Activated naive CD8-positive, alpha-beta T cell treated with anti-CD3 and anti-CD28 coated beads for 36 hours (primary cell): ENCODE measurements around the gene SMIM17. TPM values are rescaled to one million over a fixed set of nuclear protein-coding genes. Genes with fewer than 3 reads are reported as not detected.

Source experiments
- DNase-seq: peaks from one replicate; pipeline ENCODE4 v3.0.0; 2021
- H3K27ac Mint-ChIP-seq: one replicate; pipeline ENCODE4 v1.8.0; 2022; ENCODE audit warnings: mild to moderate bottlenecking, moderate library complexity, mixed read lengths
- H3K27me3 Mint-ChIP-seq: one replicate; pipeline ENCODE4 v1.8.0; 2022; ENCODE audit warnings: mild to moderate bottlenecking, mixed read lengths
- H3K36me3 Mint-ChIP-seq: one replicate; pipeline ENCODE4 v1.8.0; 2021; ENCODE audit warnings: mild to moderate bottlenecking, mixed read lengths
- H3K4me1 Mint-ChIP-seq: one replicate; pipeline ENCODE4 v1.8.0; 2021; ENCODE audit warnings: mixed read lengths
- H3K4me3 Mint-ChIP-seq: one replicate; pipeline ENCODE4 v1.8.0; 2022; ENCODE audit warnings: mild to moderate bottlenecking, moderate library complexity, mixed read lengths
- H3K9me3 Mint-ChIP-seq: one replicate; pipeline ENCODE4 v1.8.0; 2022; ENCODE audit warnings: mixed read lengths
- total RNA-seq, 2 experiments: library from RNA; stranded (reverse); gene quantifications; one replicate each; pipeline ENCODE4 v1.2.3, GENCODE V29; 2021

Gene SMIM17
- not detected for total RNA-seq

DNA sequence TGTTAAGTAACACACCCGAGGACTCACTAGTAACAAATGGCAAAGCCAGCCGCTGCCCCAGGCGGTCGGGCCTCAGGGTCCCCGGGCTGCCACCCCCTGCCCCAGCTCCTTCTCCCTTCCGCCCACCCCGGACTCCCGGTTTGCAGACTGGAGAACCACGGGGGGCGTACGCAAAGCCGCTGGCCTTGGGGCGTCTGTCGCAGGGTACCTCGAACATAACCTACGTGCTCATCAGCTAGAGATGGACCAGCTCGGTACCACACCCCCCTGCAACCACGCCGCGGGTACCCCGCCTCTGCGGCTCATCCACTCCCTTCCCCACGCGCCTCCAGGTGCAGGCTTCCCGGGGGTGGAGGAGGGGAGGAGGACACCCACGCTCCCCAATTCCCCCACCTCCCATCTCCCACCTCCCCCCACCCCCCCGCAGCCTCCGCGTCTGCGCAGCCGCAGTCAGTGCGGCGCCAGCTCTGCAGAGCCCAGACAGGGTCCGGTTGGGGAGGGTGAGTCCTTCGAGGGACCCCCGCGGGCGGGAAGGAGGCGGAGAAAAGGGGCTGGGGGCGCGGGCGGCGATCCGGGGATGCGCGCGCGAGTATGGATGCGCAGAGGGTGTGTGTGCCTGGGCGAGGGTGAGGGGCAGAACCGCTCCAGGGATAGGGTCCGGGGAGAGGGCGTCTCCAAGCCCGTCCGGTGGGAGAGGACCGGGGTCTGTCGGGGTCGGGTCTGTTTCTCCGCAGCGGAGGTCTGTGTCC, at the start of gene SMIM17:
SMIM17 (plus strand) TSS at position 449 of the 749 bp plus-strand sequence. CDS start 2,509 bp downstream, outside the sequence.
- no peak within 1 kb of the TSS for H3K27ac Mint-ChIP-seq
- peaks cover 19% of the 10 kb centered on the region for H3K27me3 Mint-ChIP-seq
- no peaks in the 10 kb centered on the region for H3K4me1 Mint-ChIP-seq
- peaks cover 20% of the 10 kb centered on the region for H3K36me3 Mint-ChIP-seq
- peaks cover 42% of the 10 kb centered on the region for H3K9me3 Mint-ChIP-seq
- H3K4me3 Mint-ChIP-seq, result no peak within 1 kb of the TSS
- no peak for DNase-seq

- peaks cover 41% of the 10 kb centered on the region for H3K36me3 Mint-ChIP-seq
- DNase-seq, result no peak
- peaks cover 15% of the 10 kb centered on the region for H3K4me1 Mint-ChIP-seq
- H3K27ac Mint-ChIP-seq, result peak overlapping the region; percentile 75
- H3K4me3 Mint-ChIP-seq, result peak overlapping the region; percentile 94
- H3K9me3 Mint-ChIP-seq, result peaks cover 34% of the 10 kb centered on the region
- H3K27me3 Mint-ChIP-seq, result no peaks in the 10 kb centered on the region
Measured at GRCh38 chr19:56594446-56594782, 48.5 kb upstream of the SMIM17 start.

DNA sequence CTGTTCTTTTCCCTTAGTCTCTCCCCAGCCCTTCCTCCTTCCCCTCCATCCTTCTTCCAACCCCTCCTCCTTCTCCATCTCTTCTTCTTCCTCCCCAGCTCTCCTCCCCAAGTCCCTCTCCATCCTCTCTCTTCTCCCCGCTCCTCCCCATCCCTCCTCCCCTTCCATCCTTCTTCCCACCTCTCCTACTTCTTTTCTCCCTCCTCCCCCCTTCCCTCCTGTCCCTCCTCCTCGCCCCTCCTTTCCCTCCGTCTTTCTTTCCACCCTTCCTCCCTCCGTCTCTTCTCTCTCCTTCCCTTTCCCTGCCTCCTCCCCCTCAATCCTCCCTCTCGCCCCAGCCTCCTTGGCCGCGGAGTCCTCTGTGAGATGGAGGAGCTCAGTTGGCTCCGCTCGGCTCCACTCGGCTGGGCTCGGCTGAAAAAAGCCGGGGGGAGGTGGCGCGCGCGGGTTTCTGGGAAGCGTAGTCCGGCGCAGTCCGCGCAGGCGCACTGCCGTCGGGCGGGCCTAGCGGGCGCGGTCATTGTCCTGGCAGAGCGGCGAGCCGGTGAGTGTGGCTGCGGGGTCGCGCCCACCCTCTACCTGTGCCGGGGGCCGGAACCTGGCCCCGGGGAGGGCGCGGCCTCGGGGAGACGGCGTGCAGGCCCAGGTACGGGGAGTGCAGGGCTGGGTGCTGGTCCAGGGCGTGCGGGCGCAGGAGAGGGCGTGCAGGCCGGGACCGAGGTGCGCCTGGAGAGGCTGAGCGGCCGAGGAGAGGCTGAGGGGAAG, 48.0 kb upstream of the SMIM17 start, which contains the start of gene ZNF71:
ZNF71 (plus strand) TSS at position 520 of the 765 bp plus-strand sequence. CDS start 6,257 bp downstream, outside the sequence.
- peak within 1 kb of the TSS; percentile 83 for H3K27ac Mint-ChIP-seq
- H3K9me3 Mint-ChIP-seq, result peaks cover 35% of the 10 kb centered on the region

DNA sequence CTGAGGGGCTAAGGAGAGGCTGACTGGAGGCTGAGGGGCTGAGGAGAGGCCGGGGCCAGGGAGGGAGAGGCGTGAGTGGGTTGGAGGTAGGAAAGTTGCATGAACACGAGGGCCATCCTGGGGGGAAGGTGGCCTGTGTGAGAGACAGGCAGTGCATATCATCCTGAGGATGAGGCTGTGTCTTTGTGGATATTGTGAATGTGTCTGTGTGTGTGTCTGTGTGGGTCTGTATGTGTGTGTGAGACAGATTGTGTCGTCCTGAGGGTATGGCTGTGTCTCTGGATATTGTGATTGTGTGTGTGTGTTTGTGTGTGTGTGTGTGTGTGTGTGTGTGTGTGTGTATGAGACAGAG, 47.4 kb upstream of the SMIM17 start:
- DNase-seq, result no peak
- Mint-ChIP-seq H3K36me3 (peaks cover 46% of the 10 kb centered on the region), H3K9me3 (peaks cover 32% of the 10 kb centered on the region), H3K4me3 (peak overlapping the region; percentile 94), H3K27me3 (no peaks in the 10 kb centered on the region), H3K27ac (peak overlapping the region; percentile 83), H3K4me1 (peaks cover 15% of the 10 kb centered on the region)

More for the DNA sequence above, 48.0 kb upstream of the SMIM17 start, which contains the start of gene ZNF71:
- Mint-ChIP-seq H3K4me1 (peaks cover 15% of the 10 kb centered on the region), H3K36me3 (peaks cover 45% of the 10 kb centered on the region), H3K4me3 (peak within 1 kb of the TSS; percentile 94), H3K27me3 (no peaks in the 10 kb centered on the region)
- peak; percentile 91 for DNase-seq

GRCh38 chr19:56596676-56597075, 46.3 kb upstream of the SMIM17 start:
- no peak for DNase-seq
- Mint-ChIP-seq H3K4me1 (peaks cover 15% of the 10 kb centered on the region), H3K36me3 (peaks cover 54% of the 10 kb centered on the region), H3K9me3 (peaks cover 37% of the 10 kb centered on the region), H3K27me3 (no peaks in the 10 kb centered on the region), H3K27ac (no peak overlapping the region), H3K4me3 (no peak overlapping the region)

GRCh38 chr19:56597696-56598095, 45.3 kb upstream of the SMIM17 start:
- H3K36me3 Mint-ChIP-seq, result peaks cover 63% of the 10 kb centered on the region

GRCh38 chr19:56601375-56601774, 41.6 kb upstream of the SMIM17 start:
- no peaks in the 10 kb centered on the region for H3K27me3 Mint-ChIP-seq
- H3K36me3 Mint-ChIP-seq, result peaks cover 84% of the 10 kb centered on the region
- no peaks in the 10 kb centered on the region for H3K4me1 Mint-ChIP-seq
- H3K9me3 Mint-ChIP-seq, result peaks cover 45% of the 10 kb centered on the region
- H3K27ac Mint-ChIP-seq, result no peak overlapping the region
- no peak overlapping the region for H3K4me3 Mint-ChIP-seq
- no peak for DNase-seq

More at GRCh38 chr19:56597696-56598095, 45.3 kb upstream of the SMIM17 start:
- Mint-ChIP-seq H3K27me3 (no peaks in the 10 kb centered on the region), H3K4me3 (no peak overlapping the region), H3K4me1 (peaks cover 15% of the 10 kb centered on the region), H3K9me3 (peaks cover 40% of the 10 kb centered on the region), H3K27ac (no peak overlapping the region)
- no peak for DNase-seq

DNA sequence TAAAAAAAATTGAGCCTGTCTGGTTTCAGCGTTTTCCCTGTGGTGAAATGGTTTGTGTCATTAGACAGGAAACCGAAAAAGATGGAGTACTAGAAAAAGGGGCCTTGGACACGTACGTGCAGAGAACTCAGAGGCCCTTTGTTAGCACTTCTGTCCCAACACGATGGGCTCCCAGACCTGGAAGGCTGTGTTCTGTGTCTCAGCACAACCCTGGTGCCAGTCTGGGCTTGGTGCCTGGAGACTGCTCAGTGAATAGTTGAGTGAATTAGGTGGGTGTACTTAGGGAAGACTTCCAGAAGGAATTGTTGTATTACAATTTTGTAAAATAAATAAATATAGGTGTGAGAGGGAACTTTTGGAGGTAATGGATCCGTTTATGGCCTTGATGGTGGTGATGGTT, 39.1 kb upstream of the SMIM17 start:
- peaks cover 60% of the 10 kb centered on the region for H3K9me3 Mint-ChIP-seq

DNA sequence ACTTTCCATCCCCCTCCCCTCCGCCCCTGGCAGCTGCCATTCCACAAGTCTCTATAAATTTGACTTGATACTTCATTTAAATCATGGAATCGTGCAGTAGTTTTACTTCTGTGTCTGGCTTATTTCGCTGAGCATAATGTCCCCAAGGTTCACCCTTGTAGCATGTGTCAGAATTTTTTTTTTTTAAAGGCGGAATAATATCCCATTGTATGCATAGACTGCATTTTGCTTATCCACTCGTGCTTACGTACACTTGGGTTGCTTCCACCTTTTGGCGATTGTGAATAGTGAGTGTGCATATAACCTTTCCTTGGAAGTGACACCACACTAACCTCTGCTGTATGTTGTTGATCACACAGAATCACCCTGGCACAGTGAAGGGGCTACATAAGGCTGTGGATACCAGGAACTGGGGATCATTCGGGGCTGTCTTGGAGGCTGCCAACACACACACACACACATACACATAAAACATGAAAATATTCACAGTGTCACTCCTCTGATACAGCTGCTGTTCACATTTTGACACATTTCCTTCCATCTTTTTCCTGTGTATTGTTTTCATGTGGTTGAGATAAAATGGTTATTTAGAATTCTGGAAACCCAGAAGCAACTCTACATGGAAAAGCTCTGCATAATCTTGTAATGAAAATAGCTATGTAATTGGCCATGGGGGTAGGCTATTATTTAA, 34.5 kb upstream of the SMIM17 start:
- Mint-ChIP-seq H3K27ac (no peak overlapping the region), H3K4me3 (no peak overlapping the region), H3K9me3 (peaks cover 58% of the 10 kb centered on the region), H3K27me3 (no peaks in the 10 kb centered on the region), H3K4me1 (no peaks in the 10 kb centered on the region), H3K36me3 (peaks cover 88% of the 10 kb centered on the region)
- DNase-seq, result no peak

More for the DNA sequence above, 39.1 kb upstream of the SMIM17 start:
- no peak overlapping the region for H3K4me3 Mint-ChIP-seq
- H3K27ac Mint-ChIP-seq, result no peak overlapping the region
- no peaks in the 10 kb centered on the region for H3K27me3 Mint-ChIP-seq
- no peak for DNase-seq
- no peaks in the 10 kb centered on the region for H3K4me1 Mint-ChIP-seq
- H3K36me3 Mint-ChIP-seq, result peaks cover 85% of the 10 kb centered on the region

DNA sequence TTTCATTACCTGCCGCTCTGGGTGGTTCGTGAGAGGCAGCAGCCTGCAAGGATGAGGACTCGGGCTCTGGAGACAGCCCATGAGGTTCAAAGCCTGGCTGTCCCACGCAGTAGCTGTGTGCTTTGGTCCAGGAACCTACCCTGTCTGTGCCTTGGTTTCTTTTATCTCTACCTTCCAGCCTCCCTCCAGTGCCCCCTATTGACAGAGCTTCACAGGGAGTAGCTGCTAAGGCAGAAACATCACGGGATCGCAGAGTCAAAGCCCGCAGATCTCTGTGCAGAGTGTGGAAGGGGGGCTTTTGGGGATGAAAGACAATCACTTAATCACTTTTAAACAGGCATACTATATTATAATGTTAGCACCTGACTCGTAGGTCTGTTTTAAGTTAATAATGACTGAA, 31.7 kb upstream of the SMIM17 start:
- no peak overlapping the region for H3K4me3 Mint-ChIP-seq
- H3K36me3 Mint-ChIP-seq, result peaks cover 94% of the 10 kb centered on the region

GRCh38 chr19:56612737-56613136, 30.2 kb upstream of the SMIM17 start:
- peaks cover 67% of the 10 kb centered on the region for H3K9me3 Mint-ChIP-seq

More for the DNA sequence above, 31.7 kb upstream of the SMIM17 start:
- H3K27ac Mint-ChIP-seq, result no peak overlapping the region
- no peaks in the 10 kb centered on the region for H3K27me3 Mint-ChIP-seq
- peaks cover 64% of the 10 kb centered on the region for H3K9me3 Mint-ChIP-seq
- no peaks in the 10 kb centered on the region for H3K4me1 Mint-ChIP-seq
- no peak for DNase-seq

GRCh38 chr19:56613639-56614038, 29.3 kb upstream of the SMIM17 start:
- no peak for DNase-seq
- Mint-ChIP-seq H3K4me3 (no peak overlapping the region), H3K27ac (no peak overlapping the region), H3K9me3 (peaks cover 67% of the 10 kb centered on the region), H3K36me3 (peaks cover 94% of the 10 kb centered on the region), H3K4me1 (no peaks in the 10 kb centered on the region), H3K27me3 (no peaks in the 10 kb centered on the region)

More at GRCh38 chr19:56612737-56613136, 30.2 kb upstream of the SMIM17 start:
- Mint-ChIP-seq H3K4me1 (no peaks in the 10 kb centered on the region), H3K27ac (no peak overlapping the region), H3K4me3 (no peak overlapping the region), H3K27me3 (no peaks in the 10 kb centered on the region), H3K36me3 (peaks cover 95% of the 10 kb centered on the region)
- DNase-seq, result no peak

DNA sequence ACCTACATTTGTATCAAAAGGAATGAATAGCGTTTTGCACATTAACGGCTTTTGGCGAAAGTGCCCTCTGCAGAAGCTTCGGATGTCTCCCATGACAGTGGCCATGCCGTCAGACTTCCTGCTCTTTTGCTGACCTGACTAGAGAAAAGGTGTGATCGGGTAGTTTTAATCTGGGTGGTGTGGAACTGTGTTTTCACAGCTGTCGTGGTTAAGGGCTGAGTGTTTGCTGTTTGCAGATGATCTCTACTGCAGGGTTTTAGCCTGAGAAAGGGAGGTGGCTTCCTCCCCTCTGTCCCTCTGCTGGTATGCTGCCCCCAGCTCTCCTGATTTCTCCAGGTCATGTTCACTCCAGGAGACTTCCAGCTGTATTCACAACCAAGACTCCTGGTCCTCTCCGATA, 25.4 kb upstream of the SMIM17 start:
- no peak for DNase-seq
- H3K9me3 Mint-ChIP-seq, result peaks cover 60% of the 10 kb centered on the region
- H3K27me3 Mint-ChIP-seq, result no peaks in the 10 kb centered on the region
- no peaks in the 10 kb centered on the region for H3K4me1 Mint-ChIP-seq
- peaks cover 93% of the 10 kb centered on the region for H3K36me3 Mint-ChIP-seq
- no peak overlapping the region for H3K4me3 Mint-ChIP-seq
- no peak overlapping the region for H3K27ac Mint-ChIP-seq

GRCh38 chr19:56619121-56619520, 23.8 kb upstream of the SMIM17 start:
- no peaks in the 10 kb centered on the region for H3K4me1 Mint-ChIP-seq
- H3K4me3 Mint-ChIP-seq, result no peak overlapping the region
- H3K27ac Mint-ChIP-seq, result no peak overlapping the region
- peaks cover 61% of the 10 kb centered on the region for H3K9me3 Mint-ChIP-seq
- DNase-seq, result no peak
- H3K36me3 Mint-ChIP-seq, result peaks cover 93% of the 10 kb centered on the region
- no peaks in the 10 kb centered on the region for H3K27me3 Mint-ChIP-seq

GRCh38 chr19:56622374-56622773, 20.6 kb upstream of the SMIM17 start:
- no peaks in the 10 kb centered on the region for H3K27me3 Mint-ChIP-seq
- peaks cover 80% of the 10 kb centered on the region for H3K36me3 Mint-ChIP-seq
- H3K9me3 Mint-ChIP-seq, result peaks cover 49% of the 10 kb centered on the region
- no peak overlapping the region for H3K27ac Mint-ChIP-seq
- no peak overlapping the region for H3K4me3 Mint-ChIP-seq
- H3K4me1 Mint-ChIP-seq, result no peaks in the 10 kb centered on the region
- no peak for DNase-seq
